GM04504 (cell line): ENCODE data around the gene ANKRD34B.

ENCODE experiments used
- DNase-seq: peaks from one replicate; pipeline ENCODE4 v3.0.0-alpha.2; 2012; ENCODE audit warnings: low read depth

The ANKRD34B gene

GRCh38 chr5:80569086-80569960 lies 757 bp downstream of the ANKRD34B start:
- no peak for DNase-seq

- no peak for DNase-seq
Observed at GRCh38 chr5:80568251-80568650, 1.8 kb downstream of the ANKRD34B start.

GRCh38 chr5:80566711-80567259 lies 3.3 kb downstream of the ANKRD34B start:
- DNase-seq = no peak

- DNase-seq = no peak
Observed at GRCh38 chr5:80565330-80565729, 4.8 kb downstream of the ANKRD34B start.

- DNase-seq = no peak
Observed at GRCh38 chr5:80559244-80559643, 10.8 kb downstream of the ANKRD34B start.

GRCh38 chr5:80555099-80555498 lies 15.0 kb downstream of the ANKRD34B start:
- DNase-seq = no peak

GRCh38 chr5:80554646-80555045 lies 15.4 kb downstream of the ANKRD34B start:
- no peak for DNase-seq

GRCh38 chr5:80541392-80541791 lies 28.7 kb downstream of the ANKRD34B start:
- no peak for DNase-seq

- DNase-seq = no peak
Observed at GRCh38 chr5:80540691-80541090, 29.4 kb downstream of the ANKRD34B start.

- peak; percentile 17 for DNase-seq
Observed at GRCh38 chr5:80516826-80517225, 53.3 kb downstream of the ANKRD34B start.

- no peak for DNase-seq
Observed at GRCh38 chr5:80509362-80509761, 60.7 kb downstream of the ANKRD34B start.

GRCh38 chr5:80508844-80509243 lies 61.2 kb downstream of the ANKRD34B start:
- DNase-seq = no peak

GRCh38 chr5:80507663-80508062 lies 62.4 kb downstream of the ANKRD34B start:
- no peak for DNase-seq
